OCI-LY7 (cell line): Measurements from ENCODE around the gene CRYBG1. TPM values are rescaled to one million over a fixed set of nuclear protein-coding genes. Genes with fewer than 3 reads are reported as not detected.

Experiments
- BruUV-seq: library from RNA; stranded (reverse); fragments of 400-500 nt; replicated peaks from 2 replicates; lab custom pipeline; 2021; lab: Mats Ljungman, UMichigan
- CTCF ChIA-PET: fragments of 300-600 bp; sonication (Branson Sonifier 250); formaldehyde crosslinking; loops from one replicate; lab custom pipeline; 2022; ENCODE audit warnings: antibody characterized with exemption; ENCODE audit not compliant: unreplicated experiment; lab: Charles Lee
- POLR2A ChIA-PET: fragments of 300-600 bp; sonication (Branson Sonifier 250); formaldehyde crosslinking; loops from one replicate; lab custom pipeline; 2022; ENCODE audit warnings: antibody characterized with exemption; lab: Charles Lee
- DNase-seq: peaks from one replicate; pipeline ENCODE4 v3.0.0-alpha.2; 2015; ENCODE audit warnings: low spot score
- H2AFZ ChIP-seq: fragments of 200-600 bp; sonication (generic), shearing (Covaris generic); 2 replicates; pipeline ENCODE4 v1.6.1; 2014; ENCODE audit warnings: mild to moderate bottlenecking, antibody characterized with exemption, low read length, moderate library complexity
- H3K27ac ChIP-seq: fragments of 200-600 bp; sonication (generic); 2 replicates; pipeline ENCODE4 v1.5.1; 2014; ENCODE audit warnings: mixed run types, low read depth, mild to moderate bottlenecking, moderate library complexity, low read length, inconsistent platforms; ENCODE audit not compliant: poor library complexity, severe bottlenecking
- H3K36me3 ChIP-seq: fragments of 200-600 bp; sonication (generic); 2 replicates; pipeline ENCODE4 v1.6.1; 2014; ENCODE audit warnings: mild to moderate bottlenecking, antibody characterized with exemption, low read length, moderate library complexity, mixed read lengths; ENCODE audit not compliant: insufficient read depth
- H3K4me1 ChIP-seq: fragments of 200-600 bp; sonication (generic); 2 replicates; pipeline ENCODE4 v1.5.1; 2014; ENCODE audit warnings: mild to moderate bottlenecking, low read length; ENCODE audit not compliant: insufficient read depth, poor library complexity, severe bottlenecking
- H3K4me2 ChIP-seq: fragments of 200-600 bp; sonication (generic); 2 replicates; pipeline ENCODE4 v1.6.1; 2014; ENCODE audit warnings: mild to moderate bottlenecking, low read length
- H3K4me3 ChIP-seq: fragments of 200-600 bp; sonication (generic); 2 replicates; pipeline ENCODE4 v1.5.1; 2014; ENCODE audit warnings: mild to moderate bottlenecking, low read depth, low read length; ENCODE audit not compliant: poor library complexity, severe bottlenecking
- H3K79me2 ChIP-seq: fragments of 200-600 bp; sonication (generic); 2 replicates; pipeline ENCODE4 v1.6.1; 2016; ENCODE audit warnings: low read depth, mild to moderate bottlenecking, low read length, moderate library complexity, mixed read lengths; ENCODE audit not compliant: insufficient read depth
- H3K9me2 ChIP-seq: fragments of 200-600 bp; sonication (generic); 2 replicates; pipeline ENCODE4 v1.6.1; 2016; ENCODE audit warnings: mild to moderate bottlenecking, low read length, mixed read lengths; ENCODE audit not compliant: insufficient read depth
- H3K9me3 ChIP-seq: fragments of 200-600 bp; sonication (generic); 2 replicates; pipeline ENCODE4 v1.6.1; 2014; ENCODE audit warnings: mild to moderate bottlenecking, mixed run types, low read length, mixed read lengths
- H4K20me1 ChIP-seq: fragments of 200-600 bp; sonication (generic); 2 replicates; pipeline ENCODE4 v1.6.1; 2014; ENCODE audit warnings: mild to moderate bottlenecking, antibody characterized with exemption, low read length, moderate library complexity, mixed read lengths; ENCODE audit not compliant: insufficient read depth
- CTCF ChIP-seq: fragments of 200-600 bp; sonication (generic); conservative IDR thresholded peaks from 2 replicates; pipeline ENCODE4 v1.5.1; 2014; ENCODE audit warnings: mild to moderate bottlenecking, antibody characterized with exemption, low read length, moderate library complexity, mixed read lengths
- EZH2phosphoT487 ChIP-seq: fragments of 200-600 bp; sonication (generic); IDR thresholded peaks from 2 replicates; pipeline ENCODE4 v1.6.1; 2018; ENCODE audit warnings: low read depth, borderline replicate concordance, mild to moderate bottlenecking, mixed run types, antibody characterized with exemption, low read length, moderate library complexity, mixed read lengths
- intact Hi-C: fragments of 100-400 bp; cut with micrococcal nuclease; formaldehyde crosslinking; loops from one replicate; pipeline ENCODE4 v1.10.0; 2022; ENCODE audit not compliant: unreplicated experiment
- total RNA-seq, 2 experiments: library from RNA; depleted of rRNA in 1 of 2; stranded (reverse); fragments of >200 nt in 1 of 2; shearing (Covaris generic) in 1 of 2; gene quantifications; 2 replicates each; pipeline ENCODE4 v1.2.3, GENCODE V29; 2014 to 2022

CRYBG1 gene
- total RNA-seq, 2 experiments from 2014 or later = 41.7 to 66.2 TPM

GRCh38 chr6:106462923-106463557, 102.5 kb downstream of the CRYBG1 start:
- TF ChIP-seq CTCF = no peak
- no peak for TF ChIP-seq EZH2phosphoT487
- ChIA-PET POLR2A (interaction anchor here (0.7 to 1.4 kb wide), 4 partner anchors 10 to 481 kb away, joined by 3 to 4 read pairs (median 4); no protein-coding TSS in a partner anchor), CTCF (no interaction called here)
- Histone ChIP-seq H3K9me3 (no peaks in the 10 kb centered on the region), H2AFZ (no peak overlapping the region), H3K4me1 (no peaks in the 10 kb centered on the region), H3K27ac (no peak overlapping the region), H3K4me3 (no peak overlapping the region), H3K9me2 (no peaks in the 10 kb centered on the region), H4K20me1 (no peaks in the 10 kb centered on the region), H3K4me2 (no peak overlapping the region), H3K79me2 (no peaks in the 10 kb centered on the region), H3K36me3 (no peaks in the 10 kb centered on the region)
- no peak for DNase-seq
- intact Hi-C loops = no loop called here
- BruUV-seq = no TSS peak

- CTCF ChIA-PET = no interaction called here
- BruUV-seq = no TSS peak
- no peak for TF ChIP-seq CTCF
- TF ChIP-seq EZH2phosphoT487 = no peak
- POLR2A ChIA-PET = no interaction called here
- Histone ChIP-seq H2AFZ (no peak overlapping the region), H4K20me1 (no peaks in the 10 kb centered on the region), H3K36me3 (no peaks in the 10 kb centered on the region), H3K79me2 (no peaks in the 10 kb centered on the region), H3K9me2 (no peaks in the 10 kb centered on the region), H3K9me3 (no peaks in the 10 kb centered on the region), H3K27ac (no peak overlapping the region), H3K4me1 (no peaks in the 10 kb centered on the region), H3K4me2 (no peak overlapping the region), H3K4me3 (no peak overlapping the region)
- intact Hi-C loops = no loop called here
- DNase-seq = no peak
Observed at GRCh38 chr6:106466211-106466610, 105.7 kb downstream of the CRYBG1 start.

DNA sequence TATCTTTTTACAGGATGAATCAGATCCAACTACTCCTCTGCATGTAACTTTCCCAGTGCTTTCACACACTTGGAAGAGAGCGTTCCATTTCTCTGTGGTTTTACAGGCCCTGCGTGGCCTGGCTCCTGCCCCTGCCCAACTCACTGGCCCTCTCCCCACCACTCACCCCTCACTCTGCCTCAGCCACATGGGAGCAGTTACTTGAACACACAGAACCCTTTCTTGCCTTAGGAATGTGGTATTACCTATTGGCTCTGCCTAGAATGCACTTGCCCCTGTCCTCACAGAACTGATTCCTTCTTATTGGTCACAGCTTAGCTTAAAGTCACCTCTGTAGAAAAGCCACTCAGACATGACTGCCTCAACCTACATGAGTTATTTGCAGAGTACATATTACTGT, 108.4 kb downstream of the CRYBG1 start:
- Histone ChIP-seq H3K27ac (no peak overlapping the region), H3K4me2 (no peak overlapping the region), H3K4me1 (no peaks in the 10 kb centered on the region), H3K9me3 (no peaks in the 10 kb centered on the region), H3K9me2 (no peaks in the 10 kb centered on the region), H3K4me3 (no peak overlapping the region), H3K79me2 (no peaks in the 10 kb centered on the region), H2AFZ (no peak overlapping the region), H4K20me1 (no peaks in the 10 kb centered on the region), H3K36me3 (no peaks in the 10 kb centered on the region)
- ChIA-PET POLR2A (interaction anchor here (1.0 kb wide), 1 partner anchor 9 kb away, joined by 5 read pairs; no protein-coding TSS in a partner anchor), CTCF (no interaction called here)
- no peak for TF ChIP-seq EZH2phosphoT487
- no peak for TF ChIP-seq CTCF
- DNase-seq = no peak
- no TSS peak for BruUV-seq
- intact Hi-C loops = no loop called here
